ENCODE data around the gene GOLT1A. TPM values are rescaled to one million over a fixed set of nuclear protein-coding genes. Genes with fewer than 3 reads are reported as not detected.

GOLT1A gene
- polyA plus RNA-seq, 1 donor from 2014 or later, result not detected

DNA sequence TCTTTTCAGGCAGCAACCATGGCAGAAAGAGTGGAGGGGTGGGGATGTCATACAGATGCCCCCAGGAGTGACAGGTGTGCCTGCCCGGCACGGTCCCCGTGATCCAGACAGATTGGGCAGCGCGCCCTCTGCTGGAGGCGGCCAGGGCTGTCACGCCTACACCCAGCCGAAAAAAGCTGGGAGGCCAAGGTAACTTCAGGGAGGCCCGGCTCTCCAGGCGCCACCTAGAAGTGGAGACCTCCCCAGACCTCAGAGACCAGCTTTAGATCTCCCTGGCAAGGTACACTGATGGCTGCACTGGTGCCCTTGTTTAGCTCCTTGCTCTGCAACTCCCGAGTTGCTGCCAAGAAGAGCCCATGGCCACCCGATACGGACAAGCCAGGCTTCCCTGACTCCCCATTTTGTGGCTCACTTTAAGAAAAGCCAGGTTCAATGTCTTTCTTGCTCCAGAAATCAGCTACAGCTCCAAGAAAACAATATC lies 6.6 kb downstream of the GOLT1A start:
- Histone ChIP-seq H3K9ac (ENCODE audit: low read length) (no peak overlapping the region), H3K9me3 (ENCODE audit: low read length) (no peaks in the 10 kb centered on the region), H3K4me3 (ENCODE audit: low read length) (no peak overlapping the region), H3K36me3 (ENCODE audit: insufficient read depth, low read length) (no peaks in the 10 kb centered on the region), H3K27ac (ENCODE audit: low read length) (no peak overlapping the region), H3F3A (ENCODE audit: insufficient read depth, low read length, poor library complexity, severe bottlenecking) (no peaks in the 10 kb centered on the region), H3K27me3 (ENCODE audit: insufficient read depth, low read depth, low read length) (peaks cover 5% of the 10 kb centered on the region), H3K9me2 (ENCODE audit: insufficient read depth, low read length) (no peaks in the 10 kb centered on the region), H3K4me2 (ENCODE audit: low read length) (no peak overlapping the region), H2AFZ (ENCODE audit: low read depth, low read length) (no peak overlapping the region), H4K20me1 (ENCODE audit: insufficient read depth) (no peaks in the 10 kb centered on the region), H3K79me2 (replicated peaks; ENCODE audit: insufficient read depth, low read length) (no peaks in the 10 kb centered on the region)
- TF ChIP-seq, protein P1, sequence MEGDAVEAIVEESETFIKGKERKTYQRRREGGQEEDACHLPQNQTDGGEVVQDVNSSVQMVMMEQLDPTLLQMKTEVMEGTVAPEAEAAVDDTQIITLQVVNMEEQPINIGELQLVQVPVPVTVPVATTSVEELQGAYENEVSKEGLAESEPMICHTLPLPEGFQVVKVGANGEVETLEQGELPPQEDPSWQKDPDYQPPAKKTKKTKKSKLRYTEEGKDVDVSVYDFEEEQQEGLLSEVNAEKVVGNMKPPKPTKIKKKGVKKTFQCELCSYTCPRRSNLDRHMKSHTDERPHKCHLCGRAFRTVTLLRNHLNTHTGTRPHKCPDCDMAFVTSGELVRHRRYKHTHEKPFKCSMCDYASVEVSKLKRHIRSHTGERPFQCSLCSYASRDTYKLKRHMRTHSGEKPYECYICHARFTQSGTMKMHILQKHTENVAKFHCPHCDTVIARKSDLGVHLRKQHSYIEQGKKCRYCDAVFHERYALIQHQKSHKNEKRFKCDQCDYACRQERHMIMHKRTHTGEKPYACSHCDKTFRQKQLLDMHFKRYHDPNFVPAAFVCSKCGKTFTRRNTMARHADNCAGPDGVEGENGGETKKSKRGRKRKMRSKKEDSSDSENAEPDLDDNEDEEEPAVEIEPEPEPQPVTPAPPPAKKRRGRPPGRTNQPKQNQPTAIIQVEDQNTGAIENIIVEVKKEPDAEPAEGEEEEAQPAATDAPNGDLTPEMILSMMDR (IDR thresholded peaks at IDR 0.05; ENCODE audit: poor library complexity, severe bottlenecking), result peak; percentile 87
- TF ChIP-seq EZH2 (IDR thresholded peaks at IDR 0.05; ENCODE audit: borderline replicate concordance, insufficient read depth, low read length, poor library complexity, severe bottlenecking) (no peak), TAF1 (IDR thresholded peaks at IDR 0.05; ENCODE audit: low read depth) (no peak), MXI1 (conservative IDR thresholded peaks at IDR 0.05; ENCODE audit: poor library complexity, severe bottlenecking) (peak; percentile 21), SMC3 (conservative IDR thresholded peaks at IDR 0.05; ENCODE audit: poor library complexity) (peak; percentile 89), POLR2AphosphoS5 (IDR thresholded peaks at IDR 0.05) (no peak), EP300 (conservative IDR thresholded peaks at IDR 0.05; ENCODE audit: poor library complexity, severe bottlenecking) (no peak), RAD21 (conservative IDR thresholded peaks at IDR 0.05) (peak; percentile 77)

DNA sequence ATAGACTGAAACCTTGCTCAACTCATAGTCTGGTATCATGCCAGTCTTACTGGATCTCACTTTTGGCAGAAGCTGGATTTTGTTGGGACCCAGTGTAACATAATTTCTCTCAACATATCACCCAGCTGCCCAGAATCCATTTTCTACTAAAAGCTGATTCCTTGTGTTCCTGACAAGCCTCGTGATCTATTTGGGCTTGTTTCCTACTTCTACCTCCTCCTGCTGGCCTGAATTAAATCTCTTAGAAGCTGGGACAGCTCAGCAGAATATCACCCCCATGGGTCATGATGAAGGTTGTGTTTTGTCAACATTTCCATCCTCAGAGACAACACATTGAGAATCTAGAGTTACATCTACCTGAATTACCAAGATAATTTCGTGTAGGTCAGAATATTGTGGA lies 7.7 kb downstream of the GOLT1A start:
- Histone ChIP-seq H3K4me3 (ENCODE audit: low read length) (no peak overlapping the region), H3K9me3 (ENCODE audit: low read length) (no peaks in the 10 kb centered on the region), H3K36me3 (ENCODE audit: insufficient read depth, low read length) (no peaks in the 10 kb centered on the region), H2AFZ (ENCODE audit: low read depth, low read length) (no peak overlapping the region), H3F3A (ENCODE audit: insufficient read depth, low read length, poor library complexity, severe bottlenecking) (no peaks in the 10 kb centered on the region), H3K9ac (ENCODE audit: low read length) (no peak overlapping the region), H3K27me3 (ENCODE audit: insufficient read depth, low read depth, low read length) (peaks cover 5% of the 10 kb centered on the region), H3K79me2 (replicated peaks; ENCODE audit: insufficient read depth, low read length) (no peaks in the 10 kb centered on the region), H3K27ac (ENCODE audit: low read length) (no peak overlapping the region), H3K9me2 (ENCODE audit: insufficient read depth, low read length) (no peaks in the 10 kb centered on the region), H4K20me1 (ENCODE audit: insufficient read depth) (no peaks in the 10 kb centered on the region), H3K4me2 (ENCODE audit: low read length) (no peak overlapping the region)
- TF ChIP-seq EP300 (conservative IDR thresholded peaks at IDR 0.05; ENCODE audit: poor library complexity, severe bottlenecking) (no peak), POLR2AphosphoS5 (IDR thresholded peaks at IDR 0.05) (no peak), EZH2 (IDR thresholded peaks at IDR 0.05; ENCODE audit: borderline replicate concordance, insufficient read depth, low read length, poor library complexity, severe bottlenecking) (no peak)
- TF ChIP-seq, protein P1 (IDR thresholded peaks at IDR 0.05; ENCODE audit: poor library complexity, severe bottlenecking), result peak; percentile 12

DNA sequence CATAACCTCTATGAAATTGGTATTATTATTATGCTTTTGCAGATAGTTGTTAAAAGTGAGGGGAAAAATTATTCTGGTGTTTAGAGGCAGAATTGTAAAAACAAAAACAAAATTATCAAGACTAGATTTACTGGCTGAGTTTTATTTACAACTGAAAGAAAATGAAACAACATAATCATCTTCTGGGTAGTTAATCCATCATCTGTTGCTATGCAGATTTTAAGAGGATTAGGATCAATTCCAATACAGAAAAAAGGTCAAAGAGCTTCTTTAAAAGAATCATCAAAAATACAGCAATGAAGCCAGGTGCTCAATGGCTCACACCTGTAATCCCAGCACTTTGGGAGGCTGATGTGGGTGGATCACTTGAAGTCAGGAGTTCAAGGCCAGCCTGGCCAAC lies 8.3 kb downstream of the GOLT1A start:
- H3K9me2 ChIP-seq (ENCODE audit: insufficient read depth, low read length), result no peaks in the 10 kb centered on the region

More for the DNA sequence above, 8.3 kb downstream of the GOLT1A start:
- no peak overlapping the region for H3K27ac ChIP-seq (ENCODE audit: low read length)
- H3K9me3 ChIP-seq (ENCODE audit: low read length), result no peaks in the 10 kb centered on the region
- no peak for TF ChIP-seq MXI1 (conservative IDR thresholded peaks at IDR 0.05; ENCODE audit: poor library complexity, severe bottlenecking)
- TF ChIP-seq EZH2 (IDR thresholded peaks at IDR 0.05; ENCODE audit: borderline replicate concordance, insufficient read depth, low read length, poor library complexity, severe bottlenecking), result no peak
- TF ChIP-seq, protein P1 (IDR thresholded peaks at IDR 0.05; ENCODE audit: poor library complexity, severe bottlenecking), result no peak
- no peak for TF ChIP-seq POLR2AphosphoS5 (IDR thresholded peaks at IDR 0.05)
- TF ChIP-seq, protein P2, sequence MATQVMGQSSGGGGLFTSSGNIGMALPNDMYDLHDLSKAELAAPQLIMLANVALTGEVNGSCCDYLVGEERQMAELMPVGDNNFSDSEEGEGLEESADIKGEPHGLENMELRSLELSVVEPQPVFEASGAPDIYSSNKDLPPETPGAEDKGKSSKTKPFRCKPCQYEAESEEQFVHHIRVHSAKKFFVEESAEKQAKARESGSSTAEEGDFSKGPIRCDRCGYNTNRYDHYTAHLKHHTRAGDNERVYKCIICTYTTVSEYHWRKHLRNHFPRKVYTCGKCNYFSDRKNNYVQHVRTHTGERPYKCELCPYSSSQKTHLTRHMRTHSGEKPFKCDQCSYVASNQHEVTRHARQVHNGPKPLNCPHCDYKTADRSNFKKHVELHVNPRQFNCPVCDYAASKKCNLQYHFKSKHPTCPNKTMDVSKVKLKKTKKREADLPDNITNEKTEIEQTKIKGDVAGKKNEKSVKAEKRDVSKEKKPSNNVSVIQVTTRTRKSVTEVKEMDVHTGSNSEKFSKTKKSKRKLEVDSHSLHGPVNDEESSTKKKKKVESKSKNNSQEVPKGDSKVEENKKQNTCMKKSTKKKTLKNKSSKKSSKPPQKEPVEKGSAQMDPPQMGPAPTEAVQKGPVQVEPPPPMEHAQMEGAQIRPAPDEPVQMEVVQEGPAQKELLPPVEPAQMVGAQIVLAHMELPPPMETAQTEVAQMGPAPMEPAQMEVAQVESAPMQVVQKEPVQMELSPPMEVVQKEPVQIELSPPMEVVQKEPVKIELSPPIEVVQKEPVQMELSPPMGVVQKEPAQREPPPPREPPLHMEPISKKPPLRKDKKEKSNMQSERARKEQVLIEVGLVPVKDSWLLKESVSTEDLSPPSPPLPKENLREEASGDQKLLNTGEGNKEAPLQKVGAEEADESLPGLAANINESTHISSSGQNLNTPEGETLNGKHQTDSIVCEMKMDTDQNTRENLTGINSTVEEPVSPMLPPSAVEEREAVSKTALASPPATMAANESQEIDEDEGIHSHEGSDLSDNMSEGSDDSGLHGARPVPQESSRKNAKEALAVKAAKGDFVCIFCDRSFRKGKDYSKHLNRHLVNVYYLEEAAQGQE (IDR thresholded peaks at IDR 0.05; ENCODE audit: borderline replicate concordance), result no peak
- no peak for TF ChIP-seq TAF1 (IDR thresholded peaks at IDR 0.05; ENCODE audit: low read depth)
- no peaks in the 10 kb centered on the region for H3K36me3 ChIP-seq (ENCODE audit: insufficient read depth, low read length)
- H3F3A ChIP-seq (ENCODE audit: insufficient read depth, low read length, poor library complexity, severe bottlenecking), result no peaks in the 10 kb centered on the region
- no peaks in the 10 kb centered on the region for H4K20me1 ChIP-seq (ENCODE audit: insufficient read depth)
- peaks cover 5% of the 10 kb centered on the region for H3K27me3 ChIP-seq (ENCODE audit: insufficient read depth, low read depth, low read length)
- no peak overlapping the region for H2AFZ ChIP-seq (ENCODE audit: low read depth, low read length)
- no peak overlapping the region for H3K4me2 ChIP-seq (ENCODE audit: low read length)
- no peaks in the 10 kb centered on the region for H3K79me2 ChIP-seq (replicated peaks; ENCODE audit: insufficient read depth, low read length)
- H3K9ac ChIP-seq (ENCODE audit: low read length), result no peak overlapping the region
- no peak overlapping the region for H3K4me3 ChIP-seq (ENCODE audit: low read length)

Data from neural cell (in vitro differentiated cells).